Measurements from ENCODE around the gene PABPN1L. TPM values are rescaled to one million over a fixed set of nuclear protein-coding genes. Genes with fewer than 3 reads are reported as not detected.

Gene PABPN1L
- total and polyA plus RNA-seq, 2 donors (not counting 3 experiments of a cell fraction or from before 2014, with no cell fraction given), result not detected

DNA sequence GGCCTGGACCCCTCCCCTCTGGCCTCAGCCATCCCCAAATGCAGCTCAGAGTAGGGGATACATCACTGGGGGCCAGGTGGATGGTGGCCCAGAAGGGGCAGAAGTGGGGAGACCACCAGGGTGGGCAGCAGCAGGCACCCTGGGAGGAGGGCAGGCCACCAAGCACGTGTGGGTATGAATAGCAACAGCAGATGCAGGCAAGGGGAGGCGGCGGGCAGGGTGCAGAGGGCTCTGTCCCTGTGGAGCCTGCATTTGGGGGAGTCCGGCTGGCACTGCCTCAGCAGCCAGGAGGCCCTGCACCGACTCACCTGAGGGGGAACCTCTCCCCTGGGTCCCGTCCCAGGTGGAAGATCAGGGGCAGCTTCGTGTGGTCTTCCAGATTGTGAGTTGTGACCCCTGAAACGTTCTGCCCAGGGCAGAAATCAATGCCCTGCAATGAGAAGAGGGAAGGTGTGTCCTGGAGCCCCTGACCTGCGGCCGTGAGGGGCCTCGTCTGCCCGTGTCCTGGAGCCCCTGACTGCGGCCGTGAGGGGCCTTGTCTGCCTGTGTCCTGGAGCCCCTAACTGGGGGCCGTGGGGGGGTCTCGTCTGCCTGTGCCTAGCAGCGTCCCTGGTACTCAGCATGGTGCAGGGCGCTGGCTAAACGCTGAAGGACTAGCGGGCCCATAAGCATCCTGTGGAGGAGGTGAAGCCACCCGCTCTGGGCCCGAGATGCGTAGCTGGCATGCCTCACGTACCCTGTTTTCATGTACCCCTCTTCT lies 44.0 kb downstream of the PABPN1L start:
- no peak for DNase-seq (ENCODE audit: low read depth, low spot score)
- Histone ChIP-seq H3K4me1 (ENCODE audit: control insufficient read depth, extremely low read depth, insufficient read depth, low read length) (no peaks in the 10 kb centered on the region), H3K4me2 (ENCODE audit: insufficient read depth, low read length) (no peak overlapping the region), H3K36me3 (ENCODE audit: control insufficient read depth in 2 of 2, extremely low read depth in 1 of 2, insufficient read depth in 2 of 2, low read length in 2 of 2) (peaks cover 0 to 3% of the 10 kb centered on the region in 2 experiments), H3K9me3 (replicated peaks; ENCODE audit: control insufficient read depth, insufficient read depth, low read length) (no peaks in the 10 kb centered on the region), H4K20me1 (replicated peaks; ENCODE audit: control insufficient read depth, extremely low read depth, insufficient read depth, low read length) (no peaks in the 10 kb centered on the region), H3K4me3 (replicated peaks in 1 of 3; ENCODE audit: insufficient read depth in 1 of 3, low read depth in 1 of 3, low read length in 3 of 3) (no peak overlapping the region), H2AFZ (ENCODE audit: low read depth, low read length) (no peak overlapping the region), H3K9me1 (replicated peaks; ENCODE audit: control insufficient read depth, extremely low read depth, insufficient read depth, low read length) (no peaks in the 10 kb centered on the region), H3K27me3 (ENCODE audit: control insufficient read depth in 2 of 2, insufficient read depth in 2 of 2, low read length in 2 of 2) (no peaks in the 10 kb centered on the region), H3K79me2 (ENCODE audit: control insufficient read depth, insufficient read depth, low read length) (no peaks in the 10 kb centered on the region), H3K27ac (ENCODE audit: insufficient read depth, low read depth, low read length) (no peak overlapping the region), H3K9ac (replicated peaks; ENCODE audit: extremely low read depth, insufficient read depth, low read length) (no peak overlapping the region)
- no peak for FAIRE-seq
- ChIA-PET CTCF (interaction anchor here (1.4 kb wide), 1 partner anchor 85 kb away, joined by 3 read pairs; no protein-coding TSS in a partner anchor), POLR2A (no interaction called here)
- intact Hi-C loops (cut with micrococcal nuclease), result no loop called here
- dilution Hi-C loops (cut with MboI; ENCODE audit: extremely low pct_ligation_motif_present, low sequenced_read_pairs), result no loop called here
- TF ChIP-seq POLR2A (IDR thresholded peaks at IDR 0.05; ENCODE audit: low read depth, low read length) (no peak), JUN (IDR thresholded peaks at IDR 0.05; ENCODE audit: borderline replicate concordance, insufficient read depth, insufficient read length, low read depth) (no peak), EZH2 (IDR thresholded peaks at IDR 0.05; ENCODE audit: borderline replicate concordance, low read depth, low read length, severe bottlenecking) (no peak), FOS (IDR thresholded peaks at IDR 0.05; ENCODE audit: borderline replicate concordance, insufficient read depth, low read length) (no peak), POLR2AphosphoS5 (IDR thresholded peaks at IDR 0.05; ENCODE audit: insufficient read depth, low read depth, low read length) (no peak), GATA2 (IDR thresholded peaks at IDR 0.05; ENCODE audit: insufficient read depth, insufficient read length, low read depth, low read length) (no peak)
- TF ChIP-seq, protein P1, sequence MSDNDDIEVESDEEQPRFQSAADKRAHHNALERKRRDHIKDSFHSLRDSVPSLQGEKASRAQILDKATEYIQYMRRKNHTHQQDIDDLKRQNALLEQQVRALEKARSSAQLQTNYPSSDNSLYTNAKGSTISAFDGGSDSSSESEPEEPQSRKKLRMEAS (IDR thresholded peaks at IDR 0.05; ENCODE audit: insufficient read depth, insufficient read length), result no peak
- no TSS peak for BruUV-seq (replicated peaks)

Data from endothelial cell of umbilical vein (primary cell).